Measurements from ENCODE around the gene ETV3L.

ETV3L gene

DNA sequence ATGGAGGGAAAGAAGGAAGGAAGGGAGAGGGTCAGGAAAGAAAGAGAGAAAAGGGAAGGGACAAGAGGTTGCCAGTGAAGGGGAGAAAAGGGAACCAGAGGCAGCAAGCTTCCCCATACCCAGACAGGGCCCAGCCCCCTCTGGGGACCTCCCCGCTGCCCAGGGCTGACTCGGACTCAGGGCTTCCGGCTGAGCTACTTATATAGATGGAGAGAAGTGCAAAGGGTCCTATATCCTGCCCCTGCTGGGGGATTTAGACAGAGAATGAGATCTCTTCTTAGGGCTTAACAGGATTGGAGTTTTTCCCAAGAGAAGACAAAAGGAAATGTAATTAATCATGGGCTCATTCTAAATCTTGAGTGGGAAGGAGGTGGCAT is at the start of gene ETV3L:
ETV3L (minus strand) TSS at position 176 of the 377 bp plus-strand sequence. CDS start 285 bp downstream, outside the sequence.
- TF ChIP-seq, protein P1, sequence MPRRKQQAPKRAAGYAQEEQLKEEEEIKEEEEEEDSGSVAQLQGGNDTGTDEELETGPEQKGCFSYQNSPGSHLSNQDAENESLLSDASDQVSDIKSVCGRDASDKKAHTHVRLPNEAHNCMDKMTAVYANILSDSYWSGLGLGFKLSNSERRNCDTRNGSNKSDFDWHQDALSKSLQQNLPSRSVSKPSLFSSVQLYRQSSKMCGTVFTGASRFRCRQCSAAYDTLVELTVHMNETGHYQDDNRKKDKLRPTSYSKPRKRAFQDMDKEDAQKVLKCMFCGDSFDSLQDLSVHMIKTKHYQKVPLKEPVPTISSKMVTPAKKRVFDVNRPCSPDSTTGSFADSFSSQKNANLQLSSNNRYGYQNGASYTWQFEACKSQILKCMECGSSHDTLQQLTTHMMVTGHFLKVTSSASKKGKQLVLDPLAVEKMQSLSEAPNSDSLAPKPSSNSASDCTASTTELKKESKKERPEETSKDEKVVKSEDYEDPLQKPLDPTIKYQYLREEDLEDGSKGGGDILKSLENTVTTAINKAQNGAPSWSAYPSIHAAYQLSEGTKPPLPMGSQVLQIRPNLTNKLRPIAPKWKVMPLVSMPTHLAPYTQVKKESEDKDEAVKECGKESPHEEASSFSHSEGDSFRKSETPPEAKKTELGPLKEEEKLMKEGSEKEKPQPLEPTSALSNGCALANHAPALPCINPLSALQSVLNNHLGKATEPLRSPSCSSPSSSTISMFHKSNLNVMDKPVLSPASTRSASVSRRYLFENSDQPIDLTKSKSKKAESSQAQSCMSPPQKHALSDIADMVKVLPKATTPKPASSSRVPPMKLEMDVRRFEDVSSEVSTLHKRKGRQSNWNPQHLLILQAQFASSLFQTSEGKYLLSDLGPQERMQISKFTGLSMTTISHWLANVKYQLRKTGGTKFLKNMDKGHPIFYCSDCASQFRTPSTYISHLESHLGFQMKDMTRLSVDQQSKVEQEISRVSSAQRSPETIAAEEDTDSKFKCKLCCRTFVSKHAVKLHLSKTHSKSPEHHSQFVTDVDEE (CRISPR knock-in tag; IDR thresholded peaks at IDR 0.05) = no peak
- TF ChIP-seq TCF4 (CRISPR knock-in tag; IDR thresholded peaks at IDR 0.05; ENCODE audit: borderline replicate concordance) = no peak
- no peak for TF ChIP-seq ZFP3 (CRISPR knock-in tag; IDR thresholded peaks at IDR 0.05)
- no peak for TF ChIP-seq ZNF8 (CRISPR knock-in tag; IDR thresholded peaks at IDR 0.05)
- TF ChIP-seq TOX (CRISPR knock-in tag; IDR thresholded peaks at IDR 0.05; ENCODE audit: borderline replicate concordance) = no peak
- ATAC-seq = no peak

DNA sequence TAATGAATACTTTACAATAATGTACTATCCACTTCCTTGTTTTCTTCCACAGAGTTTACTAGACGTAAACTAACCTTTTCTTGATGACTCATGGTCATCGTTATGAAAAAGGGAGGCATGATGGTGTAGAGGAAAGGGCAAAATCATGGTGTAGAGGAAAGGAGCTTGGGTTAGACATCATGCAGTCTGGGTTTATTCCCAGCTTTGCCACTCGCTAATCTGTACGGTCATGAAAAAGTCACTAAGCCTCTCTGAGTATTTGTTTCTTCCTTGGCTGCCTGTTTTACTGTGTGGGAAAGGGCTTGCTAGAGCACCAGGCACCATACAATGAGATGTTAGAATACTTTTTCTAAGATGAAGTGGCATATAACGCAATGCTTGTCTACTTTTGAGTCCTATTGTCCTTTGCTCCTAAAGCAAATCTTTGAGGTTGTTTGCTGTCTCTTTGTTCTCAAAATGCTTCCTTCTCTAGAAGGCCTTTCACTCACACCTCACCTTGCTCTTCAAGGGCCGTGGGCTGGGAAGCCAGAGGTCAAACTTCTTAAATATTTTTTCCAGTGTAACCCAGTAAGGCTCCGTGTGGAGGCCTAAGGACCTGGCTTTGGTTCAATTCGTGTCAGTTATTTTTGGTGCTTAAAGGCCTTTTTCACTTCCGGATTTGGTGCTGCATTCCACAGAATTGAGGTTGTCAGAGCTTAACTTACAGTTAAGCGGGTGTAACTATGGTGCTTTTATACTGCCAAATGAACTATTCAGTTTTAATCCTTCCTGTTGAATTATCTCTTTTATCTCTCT is 48.5 kb upstream of the ETV3L start:
- TF ChIP-seq, protein P2, sequence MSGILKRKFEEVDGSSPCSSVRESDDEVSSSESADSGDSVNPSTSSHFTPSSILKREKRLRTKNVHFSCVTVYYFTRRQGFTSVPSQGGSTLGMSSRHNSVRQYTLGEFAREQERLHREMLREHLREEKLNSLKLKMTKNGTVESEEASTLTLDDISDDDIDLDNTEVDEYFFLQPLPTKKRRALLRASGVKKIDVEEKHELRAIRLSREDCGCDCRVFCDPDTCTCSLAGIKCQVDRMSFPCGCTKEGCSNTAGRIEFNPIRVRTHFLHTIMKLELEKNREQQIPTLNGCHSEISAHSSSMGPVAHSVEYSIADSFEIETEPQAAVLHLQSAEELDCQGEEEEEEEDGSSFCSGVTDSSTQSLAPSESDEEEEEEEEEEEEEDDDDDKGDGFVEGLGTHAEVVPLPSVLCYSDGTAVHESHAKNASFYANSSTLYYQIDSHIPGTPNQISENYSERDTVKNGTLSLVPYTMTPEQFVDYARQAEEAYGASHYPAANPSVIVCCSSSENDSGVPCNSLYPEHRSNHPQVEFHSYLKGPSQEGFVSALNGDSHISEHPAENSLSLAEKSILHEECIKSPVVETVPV (CRISPR knock-in tag; IDR thresholded peaks at IDR 0.05) = no peak
- TF ChIP-seq ARNTL (CRISPR knock-in tag; IDR thresholded peaks at IDR 0.05; ENCODE audit: borderline replicate concordance, low read depth) = no peak
- TF ChIP-seq, protein P3, sequence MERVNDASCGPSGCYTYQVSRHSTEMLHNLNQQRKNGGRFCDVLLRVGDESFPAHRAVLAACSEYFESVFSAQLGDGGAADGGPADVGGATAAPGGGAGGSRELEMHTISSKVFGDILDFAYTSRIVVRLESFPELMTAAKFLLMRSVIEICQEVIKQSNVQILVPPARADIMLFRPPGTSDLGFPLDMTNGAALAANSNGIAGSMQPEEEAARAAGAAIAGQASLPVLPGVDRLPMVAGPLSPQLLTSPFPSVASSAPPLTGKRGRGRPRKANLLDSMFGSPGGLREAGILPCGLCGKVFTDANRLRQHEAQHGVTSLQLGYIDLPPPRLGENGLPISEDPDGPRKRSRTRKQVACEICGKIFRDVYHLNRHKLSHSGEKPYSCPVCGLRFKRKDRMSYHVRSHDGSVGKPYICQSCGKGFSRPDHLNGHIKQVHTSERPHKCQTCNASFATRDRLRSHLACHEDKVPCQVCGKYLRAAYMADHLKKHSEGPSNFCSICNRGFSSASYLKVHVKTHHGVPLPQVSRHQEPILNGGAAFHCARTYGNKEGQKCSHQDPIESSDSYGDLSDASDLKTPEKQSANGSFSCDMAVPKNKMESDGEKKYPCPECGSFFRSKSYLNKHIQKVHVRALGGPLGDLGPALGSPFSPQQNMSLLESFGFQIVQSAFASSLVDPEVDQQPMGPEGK (CRISPR knock-in tag; IDR thresholded peaks at IDR 0.05; ENCODE audit: borderline replicate concordance) = no peak
- no peak for TF ChIP-seq PPARA (CRISPR knock-in tag; IDR thresholded peaks at IDR 0.05; ENCODE audit: borderline replicate concordance)
- ATAC-seq = no peak

DNA sequence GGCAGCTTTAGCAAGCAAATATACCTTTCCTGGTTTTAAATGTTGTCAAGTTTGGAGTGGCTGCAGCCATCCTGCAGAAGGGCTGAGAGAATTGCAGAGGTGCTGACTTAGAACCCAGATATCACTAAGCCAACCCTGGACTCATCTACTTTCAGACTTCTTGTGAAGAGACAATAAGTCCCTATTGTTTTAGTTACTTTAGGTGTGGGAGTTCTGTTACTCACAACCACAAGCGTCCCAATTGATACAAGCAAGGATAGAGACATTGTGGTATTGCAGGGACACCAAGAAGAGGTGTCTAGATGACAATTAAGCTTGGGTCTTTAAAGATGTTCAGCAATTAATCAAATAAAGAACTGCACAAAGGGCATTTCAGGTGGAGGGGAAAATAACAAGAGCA is 47.4 kb upstream of the ETV3L start:
- no peak for TF ChIP-seq BACH2 (CRISPR knock-in tag; IDR thresholded peaks at IDR 0.05; ENCODE audit: borderline replicate concordance)
- TF ChIP-seq ESRRG (CRISPR knock-in tag; IDR thresholded peaks at IDR 0.05) = no peak
- TF ChIP-seq TOX (CRISPR knock-in tag; IDR thresholded peaks at IDR 0.05; ENCODE audit: borderline replicate concordance) = no peak
- TF ChIP-seq ZFP30 (CRISPR knock-in tag; IDR thresholded peaks at IDR 0.05) = no peak
- no peak for TF ChIP-seq ZFP3 (CRISPR knock-in tag; IDR thresholded peaks at IDR 0.05)
- TF ChIP-seq ISL1 (CRISPR knock-in tag; IDR thresholded peaks at IDR 0.05) = no peak
- no peak for TF ChIP-seq ARNTL (CRISPR knock-in tag; IDR thresholded peaks at IDR 0.05; ENCODE audit: borderline replicate concordance, low read depth)
- ATAC-seq = no peak

DNA sequence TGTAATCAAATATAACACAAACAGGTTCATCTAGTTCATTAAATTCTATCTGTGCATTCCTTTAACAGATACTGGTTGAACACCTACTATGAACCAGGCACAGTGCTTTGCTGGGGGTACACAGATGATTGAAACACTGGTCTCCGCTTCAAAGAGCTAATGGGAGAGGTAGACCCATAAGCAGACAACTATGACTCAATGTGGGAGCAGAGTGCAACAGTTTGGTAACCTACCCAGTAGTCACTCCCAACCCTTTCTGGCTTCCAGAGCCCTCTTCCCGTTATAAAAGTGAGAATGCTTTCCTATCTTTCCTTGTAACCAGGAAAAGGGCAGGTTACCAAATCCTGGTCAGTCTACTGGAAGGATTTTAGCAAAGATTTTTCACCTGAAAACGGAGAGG is 46.6 kb upstream of the ETV3L start:
- ATAC-seq = no peak
- TF ChIP-seq ZNF70 (CRISPR knock-in tag; IDR thresholded peaks at IDR 0.05) (no peak), CSDC2 (CRISPR knock-in tag; IDR thresholded peaks at IDR 0.05) (no peak), ESRRG (CRISPR knock-in tag; IDR thresholded peaks at IDR 0.05) (no peak), ZC3H10 (CRISPR knock-in tag; IDR thresholded peaks at IDR 0.05) (no peak), TCF4 (CRISPR knock-in tag; IDR thresholded peaks at IDR 0.05; ENCODE audit: borderline replicate concordance) (no peak), ZNF565 (CRISPR knock-in tag; conservative IDR thresholded peaks at IDR 0.05; ENCODE audit: low read depth) (no peak), GLIS3 (CRISPR knock-in tag; IDR thresholded peaks at IDR 0.05) (no peak), BACH2 (CRISPR knock-in tag; IDR thresholded peaks at IDR 0.05; ENCODE audit: borderline replicate concordance) (no peak), ZFP3 (CRISPR knock-in tag; IDR thresholded peaks at IDR 0.05) (no peak), ARNTL (CRISPR knock-in tag; IDR thresholded peaks at IDR 0.05; ENCODE audit: borderline replicate concordance, low read depth) (no peak), ZNF8 (CRISPR knock-in tag; IDR thresholded peaks at IDR 0.05) (no peak), ISL1 (CRISPR knock-in tag; IDR thresholded peaks at IDR 0.05) (no peak), TOX (CRISPR knock-in tag; IDR thresholded peaks at IDR 0.05; ENCODE audit: borderline replicate concordance) (no peak), ZFP30 (CRISPR knock-in tag; IDR thresholded peaks at IDR 0.05) (no peak)
- TF ChIP-seq, protein P3 (CRISPR knock-in tag; IDR thresholded peaks at IDR 0.05; ENCODE audit: borderline replicate concordance) = no peak
- TF ChIP-seq, protein P2 (CRISPR knock-in tag; IDR thresholded peaks at IDR 0.05) = no peak
- TF ChIP-seq, protein P1 (CRISPR knock-in tag; IDR thresholded peaks at IDR 0.05) = no peak
- TF ChIP-seq, protein P4, sequence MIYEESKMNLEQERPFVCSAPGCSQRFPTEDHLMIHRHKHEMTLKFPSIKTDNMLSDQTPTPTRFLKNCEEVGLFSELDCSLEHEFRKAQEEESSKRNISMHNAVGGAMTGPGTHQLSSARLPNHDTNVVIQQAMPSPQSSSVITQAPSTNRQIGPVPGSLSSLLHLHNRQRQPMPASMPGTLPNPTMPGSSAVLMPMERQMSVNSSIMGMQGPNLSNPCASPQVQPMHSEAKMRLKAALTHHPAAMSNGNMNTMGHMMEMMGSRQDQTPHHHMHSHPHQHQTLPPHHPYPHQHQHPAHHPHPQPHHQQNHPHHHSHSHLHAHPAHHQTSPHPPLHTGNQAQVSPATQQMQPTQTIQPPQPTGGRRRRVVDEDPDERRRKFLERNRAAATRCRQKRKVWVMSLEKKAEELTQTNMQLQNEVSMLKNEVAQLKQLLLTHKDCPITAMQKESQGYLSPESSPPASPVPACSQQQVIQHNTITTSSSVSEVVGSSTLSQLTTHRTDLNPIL (CRISPR knock-in tag; IDR thresholded peaks at IDR 0.05; ENCODE audit: low read depth) = no peak

All from SK-N-SH treated with all-trans-retinoic acid at 6 μM for 48 hours (cell line).